Measurements from ENCODE around the gene AMY1C.
"Not testable (repeated sequence)": the region's sequence is repeated elsewhere in the genome, so short reads cannot be mapped to it uniquely, and the experiment has no call there.

- TF ChIP-seq FOSL1 (tag; conservative IDR thresholded peaks at IDR 0.05); EZH2 (IDR thresholded peaks at IDR 0.05; ENCODE audit: borderline replicate concordance, low read depth, low read length); KLF13 (tag; IDR thresholded peaks at IDR 0.05; ENCODE audit: borderline replicate concordance, low read depth): not testable (repeated sequence)
- TF ChIP-seq, protein P1, sequence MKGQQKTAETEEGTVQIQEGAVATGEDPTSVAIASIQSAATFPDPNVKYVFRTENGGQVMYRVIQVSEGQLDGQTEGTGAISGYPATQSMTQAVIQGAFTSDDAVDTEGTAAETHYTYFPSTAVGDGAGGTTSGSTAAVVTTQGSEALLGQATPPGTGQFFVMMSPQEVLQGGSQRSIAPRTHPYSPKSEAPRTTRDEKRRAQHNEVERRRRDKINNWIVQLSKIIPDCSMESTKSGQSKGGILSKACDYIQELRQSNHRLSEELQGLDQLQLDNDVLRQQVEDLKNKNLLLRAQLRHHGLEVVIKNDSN (CRISPR knock-in tag; IDR thresholded peaks at IDR 0.05), result not testable (repeated sequence)
- TF ChIP-seq, protein P2, sequence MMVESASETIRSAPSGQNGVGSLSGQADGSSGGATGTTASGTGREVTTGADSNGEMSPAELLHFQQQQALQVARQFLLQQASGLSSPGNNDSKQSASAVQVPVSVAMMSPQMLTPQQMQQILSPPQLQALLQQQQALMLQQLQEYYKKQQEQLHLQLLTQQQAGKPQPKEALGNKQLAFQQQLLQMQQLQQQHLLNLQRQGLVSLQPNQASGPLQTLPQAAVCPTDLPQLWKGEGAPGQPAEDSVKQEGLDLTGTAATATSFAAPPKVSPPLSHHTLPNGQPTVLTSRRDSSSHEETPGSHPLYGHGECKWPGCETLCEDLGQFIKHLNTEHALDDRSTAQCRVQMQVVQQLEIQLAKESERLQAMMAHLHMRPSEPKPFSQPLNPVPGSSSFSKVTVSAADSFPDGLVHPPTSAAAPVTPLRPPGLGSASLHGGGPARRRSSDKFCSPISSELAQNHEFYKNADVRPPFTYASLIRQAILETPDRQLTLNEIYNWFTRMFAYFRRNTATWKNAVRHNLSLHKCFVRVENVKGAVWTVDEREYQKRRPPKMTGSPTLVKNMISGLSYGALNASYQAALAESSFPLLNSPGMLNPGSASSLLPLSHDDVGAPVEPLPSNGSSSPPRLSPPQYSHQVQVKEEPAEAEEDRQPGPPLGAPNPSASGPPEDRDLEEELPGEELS (CRISPR knock-in tag; IDR thresholded peaks at IDR 0.05; ENCODE audit: borderline replicate concordance), result not testable (repeated sequence)
Observed at GRCh38 chr1:103738031-103738430, 11.7 kb upstream of the AMY1C start.

Measured in K562 (cell line).